Upper lobe of left lung (tissue), 4 donors: Measurements from ENCODE around the gene TBX15.

ENCODE experiments used
- CTCF ChIP-seq, 6 experiments: fragments of 450-650 bp in 4 of 6; fragments of 200-600 bp in 2 of 6; sonication (generic) in 2 of 6; IDR thresholded peaks; one replicate each; pipeline ENCODE4 v1.5.1; 2016 to 2019; ENCODE audit warnings: antibody characterized with exemption in 6 of 6
- POLR2A ChIP-seq, 4 donors: fragments of 450-650 bp; IDR thresholded peaks; one replicate each; pipeline ENCODE4 v1.5.1; 2016 to 2017; ENCODE audit warnings: antibody characterized with exemption in 4 of 4, mild to moderate bottlenecking in 2 of 4
- POLR2AphosphoS5 ChIP-seq, 2 donors: sonication (generic); formaldehyde crosslinking; IDR thresholded peaks; one replicate each; pipeline ENCODE4 v1.5.1; 2017; ENCODE audit warnings: antibody characterized with exemption in 2 of 2

- TF ChIP-seq CTCF (IDR thresholded peaks at IDR 0.05) (no peak), POLR2AphosphoS5 (IDR thresholded peaks at IDR 0.05) (no peak), POLR2A (IDR thresholded peaks at IDR 0.05) (no peak)
Measured at GRCh38 chr1:119032986-119033385, 44.8 kb upstream of the TBX15 start.
